ENCODE measurements around the gene KIF17.
A peak's percentile ranks its signal among the peaks of the same experiment; 100 is the strongest.

The KIF17 gene

GRCh38 chr1:20648438-20648837 lies 69.4 kb downstream of the KIF17 start:
- no peaks in the 10 kb centered on the region for H3K4me1 ChIP-seq (ENCODE audit: control insufficient read depth, insufficient read depth, low read length, poor library complexity, severe bottlenecking)
- no peak for DNase-seq
- H3K4me3 ChIP-seq (ENCODE audit: insufficient read depth, low read depth, low read length, poor library complexity, severe bottlenecking), result no peak overlapping the region
- H3K36me3 ChIP-seq (ENCODE audit: control insufficient read depth, insufficient read depth, low read length), result peaks cover 52% of the 10 kb centered on the region
- H3K9me3 ChIP-seq (ENCODE audit: control insufficient read depth, low read length), result no peaks in the 10 kb centered on the region
- no peaks in the 10 kb centered on the region for H3K27me3 ChIP-seq (replicated peaks; ENCODE audit: control insufficient read depth, insufficient read depth, low read length, poor library complexity, severe bottlenecking)
- H3K27ac ChIP-seq (ENCODE audit: insufficient read depth, low read length, poor library complexity, severe bottlenecking), result no peak overlapping the region

- Histone ChIP-seq H3K4me3 (ENCODE audit: insufficient read depth, low read depth, low read length, poor library complexity, severe bottlenecking) (no peak overlapping the region), H3K27me3 (replicated peaks; ENCODE audit: control insufficient read depth, insufficient read depth, low read length, poor library complexity, severe bottlenecking) (no peaks in the 10 kb centered on the region), H3K4me1 (ENCODE audit: control insufficient read depth, insufficient read depth, low read length, poor library complexity, severe bottlenecking) (no peaks in the 10 kb centered on the region), H3K27ac (ENCODE audit: insufficient read depth, low read length, poor library complexity, severe bottlenecking) (no peak overlapping the region), H3K9me3 (ENCODE audit: control insufficient read depth, low read length) (no peaks in the 10 kb centered on the region), H3K36me3 (ENCODE audit: control insufficient read depth, insufficient read depth, low read length) (peaks cover 24% of the 10 kb centered on the region)
- no peak for DNase-seq
These were observed 72.4 kb downstream of the KIF17 start for GRCh38 chr1:20645414-20645813.

DNA sequence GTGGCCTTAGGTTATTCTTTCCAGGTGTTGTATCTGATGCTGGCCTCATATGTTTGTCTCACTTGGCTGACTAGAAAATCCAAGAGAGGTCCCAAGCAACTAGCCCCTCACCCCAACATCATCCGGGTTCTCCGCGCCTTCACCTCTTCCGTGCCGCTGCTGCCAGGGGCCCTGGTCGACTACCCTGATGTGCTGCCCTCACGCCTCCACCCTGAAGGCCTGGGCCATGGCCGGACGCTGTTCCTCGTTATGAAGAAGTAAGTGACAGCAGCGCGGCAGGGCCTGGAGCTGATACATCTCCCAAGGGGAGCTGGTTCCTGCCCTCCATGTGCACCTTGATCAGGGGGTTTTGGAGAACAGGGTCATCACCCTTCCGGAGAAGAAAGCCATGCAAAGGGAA lies 73.4 kb downstream of the KIF17 start:
- Histone ChIP-seq H3K36me3 (ENCODE audit: control insufficient read depth, insufficient read depth, low read length) (peaks cover 19% of the 10 kb centered on the region), H3K4me1 (ENCODE audit: control insufficient read depth, insufficient read depth, low read length, poor library complexity, severe bottlenecking) (no peaks in the 10 kb centered on the region)
- no peak for DNase-seq

DNA sequence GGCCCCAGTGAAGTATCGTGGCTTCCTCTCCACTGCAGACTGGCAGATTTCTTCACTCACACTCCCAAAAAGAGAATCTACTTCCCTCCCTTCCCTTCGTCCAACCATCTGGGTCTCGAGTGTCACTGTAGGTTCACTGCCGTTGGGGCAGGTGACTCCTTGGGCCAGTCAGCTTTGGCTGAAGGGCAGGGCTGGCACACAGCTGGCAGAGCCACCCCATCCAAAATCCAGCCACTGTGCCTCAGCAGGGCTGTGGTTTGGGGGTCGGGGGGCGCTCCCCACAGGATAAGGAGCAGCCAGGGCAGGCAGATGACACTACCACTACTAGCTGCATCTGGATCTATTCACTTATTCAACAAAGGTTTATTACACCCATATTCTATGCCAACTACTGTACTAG lies 74.7 kb downstream of the KIF17 start:
- Histone ChIP-seq H3K36me3 (ENCODE audit: control insufficient read depth, insufficient read depth, low read length) (peaks cover 20% of the 10 kb centered on the region), H3K27ac (ENCODE audit: insufficient read depth, low read length, poor library complexity, severe bottlenecking) (no peak overlapping the region), H3K27me3 (replicated peaks; ENCODE audit: control insufficient read depth, insufficient read depth, low read length, poor library complexity, severe bottlenecking) (no peaks in the 10 kb centered on the region), H3K9me3 (ENCODE audit: control insufficient read depth, low read length) (no peaks in the 10 kb centered on the region), H3K4me3 (ENCODE audit: insufficient read depth, low read depth, low read length, poor library complexity, severe bottlenecking) (no peak overlapping the region), H3K4me1 (ENCODE audit: control insufficient read depth, insufficient read depth, low read length, poor library complexity, severe bottlenecking) (no peaks in the 10 kb centered on the region)
- DNase-seq, result no peak

More for the DNA sequence above, 73.4 kb downstream of the KIF17 start:
- no peaks in the 10 kb centered on the region for H3K9me3 ChIP-seq (ENCODE audit: control insufficient read depth, low read length)
- H3K27me3 ChIP-seq (replicated peaks; ENCODE audit: control insufficient read depth, insufficient read depth, low read length, poor library complexity, severe bottlenecking), result no peaks in the 10 kb centered on the region
- H3K27ac ChIP-seq (ENCODE audit: insufficient read depth, low read length, poor library complexity, severe bottlenecking), result no peak overlapping the region
- H3K4me3 ChIP-seq (ENCODE audit: insufficient read depth, low read depth, low read length, poor library complexity, severe bottlenecking), result no peak overlapping the region

DNA sequence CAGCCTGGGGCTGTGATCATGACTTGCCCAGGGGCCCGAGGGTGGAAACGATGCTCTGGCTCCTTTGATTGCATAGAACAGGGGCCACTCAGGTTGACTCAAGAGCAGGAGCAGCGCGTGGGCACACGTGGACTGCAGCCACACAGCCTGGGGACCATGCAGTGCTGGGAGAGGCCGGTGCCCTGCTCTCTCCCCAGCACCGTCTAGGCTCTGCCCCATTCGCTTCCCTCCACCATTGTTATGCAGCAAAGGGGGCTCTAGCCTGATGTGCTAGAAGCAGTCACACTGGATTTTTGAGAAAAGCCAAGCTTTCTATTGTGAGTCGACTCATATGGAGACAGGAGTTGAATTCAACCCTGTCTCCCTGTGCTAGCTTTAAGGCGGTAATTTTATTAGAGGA lies 75.8 kb downstream of the KIF17 start:
- Histone ChIP-seq H3K36me3 (ENCODE audit: control insufficient read depth, insufficient read depth, low read length) (peaks cover 24% of the 10 kb centered on the region), H3K9me3 (ENCODE audit: control insufficient read depth, low read length) (no peaks in the 10 kb centered on the region), H3K27ac (ENCODE audit: insufficient read depth, low read length, poor library complexity, severe bottlenecking) (no peak overlapping the region), H3K4me3 (ENCODE audit: insufficient read depth, low read depth, low read length, poor library complexity, severe bottlenecking) (no peak overlapping the region), H3K4me1 (ENCODE audit: control insufficient read depth, insufficient read depth, low read length, poor library complexity, severe bottlenecking) (no peaks in the 10 kb centered on the region), H3K27me3 (replicated peaks; ENCODE audit: control insufficient read depth, insufficient read depth, low read length, poor library complexity, severe bottlenecking) (no peaks in the 10 kb centered on the region)
- DNase-seq, result no peak

GRCh38 chr1:20640183-20640597 lies 77.6 kb downstream of the KIF17 start:
- Histone ChIP-seq H3K27ac (ENCODE audit: insufficient read depth, low read length, poor library complexity, severe bottlenecking) (no peak overlapping the region), H3K4me1 (ENCODE audit: control insufficient read depth, insufficient read depth, low read length, poor library complexity, severe bottlenecking) (no peaks in the 10 kb centered on the region), H3K36me3 (ENCODE audit: control insufficient read depth, insufficient read depth, low read length) (peaks cover 24% of the 10 kb centered on the region), H3K9me3 (ENCODE audit: control insufficient read depth, low read length) (no peaks in the 10 kb centered on the region), H3K4me3 (ENCODE audit: insufficient read depth, low read depth, low read length, poor library complexity, severe bottlenecking) (no peak overlapping the region), H3K27me3 (replicated peaks; ENCODE audit: control insufficient read depth, insufficient read depth, low read length, poor library complexity, severe bottlenecking) (no peaks in the 10 kb centered on the region)
- DNase-seq, result peak; percentile 12 to 32 (median 17)

- DNase-seq, result no peak
- Histone ChIP-seq H3K36me3 (ENCODE audit: control insufficient read depth, insufficient read depth, low read length) (peaks cover 19% of the 10 kb centered on the region), H3K4me1 (ENCODE audit: control insufficient read depth, insufficient read depth, low read length, poor library complexity, severe bottlenecking) (peaks cover 11% of the 10 kb centered on the region), H3K9me3 (ENCODE audit: control insufficient read depth, low read length) (no peaks in the 10 kb centered on the region), H3K4me3 (ENCODE audit: insufficient read depth, low read depth, low read length, poor library complexity, severe bottlenecking) (no peak overlapping the region), H3K27ac (ENCODE audit: insufficient read depth, low read length, poor library complexity, severe bottlenecking) (no peak overlapping the region), H3K27me3 (replicated peaks; ENCODE audit: control insufficient read depth, insufficient read depth, low read length, poor library complexity, severe bottlenecking) (no peaks in the 10 kb centered on the region)
These were observed 80.9 kb downstream of the KIF17 start for GRCh38 chr1:20636785-20637347.

- H3K9me3 ChIP-seq (ENCODE audit: control insufficient read depth, low read length), result no peaks in the 10 kb centered on the region
- peak overlapping the region; percentile 90 for H3K4me3 ChIP-seq (ENCODE audit: insufficient read depth, low read depth, low read length, poor library complexity, severe bottlenecking)
- peaks cover 11% of the 10 kb centered on the region for H3K4me1 ChIP-seq (ENCODE audit: control insufficient read depth, insufficient read depth, low read length, poor library complexity, severe bottlenecking)
- peak overlapping the region; percentile 81 for H3K27ac ChIP-seq (ENCODE audit: insufficient read depth, low read length, poor library complexity, severe bottlenecking)
- H3K27me3 ChIP-seq (replicated peaks; ENCODE audit: control insufficient read depth, insufficient read depth, low read length, poor library complexity, severe bottlenecking), result no peaks in the 10 kb centered on the region
- peak in 1 of 3 donors; percentile 23 for DNase-seq
- peaks cover 19% of the 10 kb centered on the region for H3K36me3 ChIP-seq (ENCODE audit: control insufficient read depth, insufficient read depth, low read length)
These were observed 83.2 kb downstream of the KIF17 start for GRCh38 chr1:20634594-20635084.

- Histone ChIP-seq H3K27me3 (replicated peaks; ENCODE audit: control insufficient read depth, insufficient read depth, low read length, poor library complexity, severe bottlenecking) (no peaks in the 10 kb centered on the region), H3K36me3 (ENCODE audit: control insufficient read depth, insufficient read depth, low read length) (peaks cover 16% of the 10 kb centered on the region), H3K4me3 (ENCODE audit: insufficient read depth, low read depth, low read length, poor library complexity, severe bottlenecking) (peak overlapping the region; percentile 90), H3K4me1 (ENCODE audit: control insufficient read depth, insufficient read depth, low read length, poor library complexity, severe bottlenecking) (peaks cover 11% of the 10 kb centered on the region), H3K9me3 (ENCODE audit: control insufficient read depth, low read length) (no peaks in the 10 kb centered on the region), H3K27ac (ENCODE audit: insufficient read depth, low read length, poor library complexity, severe bottlenecking) (peak overlapping the region; percentile 81)
- peak in 1 of 3 donors; percentile 8 for DNase-seq
These were observed 83.7 kb downstream of the KIF17 start for GRCh38 chr1:20634065-20634593.

DNA sequence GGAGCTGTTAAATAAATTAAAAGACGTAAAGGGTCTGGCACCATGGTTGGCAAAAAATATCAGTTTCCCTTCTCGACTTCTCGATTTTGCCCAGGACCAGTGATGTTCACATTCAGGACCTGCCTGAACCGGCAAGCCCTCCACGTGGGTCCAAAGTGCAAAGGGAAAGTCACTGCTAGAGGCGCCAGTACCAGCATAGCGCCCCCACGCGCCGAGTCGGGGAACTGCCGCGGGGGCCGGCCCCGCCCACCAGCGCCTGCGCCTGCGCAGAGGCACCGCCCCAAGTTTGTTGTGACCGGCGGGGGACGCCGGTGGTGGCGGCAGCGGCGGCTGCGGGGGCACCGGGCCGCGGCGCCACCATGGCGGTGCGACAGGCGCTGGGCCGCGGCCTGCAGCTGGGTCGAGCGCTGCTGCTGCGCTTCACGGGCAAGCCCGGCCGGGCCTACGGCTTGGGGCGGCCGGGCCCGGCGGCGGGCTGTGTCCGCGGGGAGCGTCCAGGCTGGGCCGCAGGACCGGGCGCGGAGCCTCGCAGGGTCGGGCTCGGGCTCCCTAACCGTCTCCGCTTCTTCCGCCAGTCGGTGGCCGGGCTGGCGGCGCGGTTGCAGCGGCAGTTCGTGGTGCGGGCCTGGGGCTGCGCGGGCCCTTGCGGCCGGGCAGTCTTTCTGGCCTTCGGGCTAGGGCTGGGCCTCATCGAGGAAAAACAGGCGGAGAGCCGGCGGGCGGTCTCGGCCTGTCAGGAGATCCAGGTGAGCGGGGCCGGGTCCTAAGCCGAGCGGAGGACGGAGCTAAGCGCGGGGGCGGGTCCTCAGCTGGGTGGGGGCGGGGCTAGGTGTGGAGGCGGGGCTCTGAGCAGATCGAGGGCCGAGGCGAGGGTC lies 84.4 kb downstream of the KIF17 start, which contains the start of gene PINK1:
TSS of gene PINK1 (plus strand) at position 269 of the 875 bp plus-strand sequence. CDS start at position 360, 91 bp downstream.
- peaks cover 9% of the 10 kb centered on the region for H3K36me3 ChIP-seq (ENCODE audit: control insufficient read depth, insufficient read depth, low read length)

More for the DNA sequence above, 84.4 kb downstream of the KIF17 start, which contains the start of gene PINK1:
- H3K4me3 ChIP-seq (ENCODE audit: insufficient read depth, low read depth, low read length, poor library complexity, severe bottlenecking), result peak within 1 kb of the TSS; percentile 90
- H3K4me1 ChIP-seq (ENCODE audit: control insufficient read depth, insufficient read depth, low read length, poor library complexity, severe bottlenecking), result peaks cover 11% of the 10 kb centered on the region
- H3K27ac ChIP-seq (ENCODE audit: insufficient read depth, low read length, poor library complexity, severe bottlenecking), result peak within 1 kb of the TSS; percentile 81
- DNase-seq, result peak; percentile 79 to 82 (median 81)
- H3K9me3 ChIP-seq (ENCODE audit: control insufficient read depth, low read length), result no peaks in the 10 kb centered on the region
- no peaks in the 10 kb centered on the region for H3K27me3 ChIP-seq (replicated peaks; ENCODE audit: control insufficient read depth, insufficient read depth, low read length, poor library complexity, severe bottlenecking)
